IMR-90 (cell line): ENCODE results near the gene HOXD3. TPM values are rescaled to one million over a fixed set of nuclear protein-coding genes. Genes with fewer than 3 reads are reported as not detected.

Experiments used
- ATAC-seq: fragments of 200-7000 bp; cut with Tn5 transposase; 2 replicates; pipeline ENCODE4 v1.9.1; 2020; ENCODE audit warnings: low read depth, mild to moderate bottlenecking, moderate library complexity
- BruUV-seq: library from RNA; stranded (reverse); fragments of 400-500 nt; replicated peaks from 2 replicates; lab custom pipeline; 2021; lab: Mats Ljungman, UMichigan
- CTCF ChIA-PET: fragments of 300-600 bp; formaldehyde crosslinking; extraction: SDS; loops from one replicate; lab custom pipeline; 2021; ENCODE audit warnings: antibody characterized with exemption; lab: Yijun Ruan, JAX
- POLR2A ChIA-PET: fragments of 300-600 bp; sonication (Branson Sonifier 250); formaldehyde crosslinking; loops from one replicate; lab custom pipeline; 2022; ENCODE audit warnings: antibody characterized with exemption; ENCODE audit not compliant: unreplicated experiment; lab: Charles Lee
- DNase-seq: peaks from one replicate; pipeline ENCODE4 v3.0.0; 2013
- H2AFZ ChIP-seq: replicated peaks from 2 replicates; pipeline ENCODE3; 2013; ENCODE audit warnings: low read length, mild to moderate bottlenecking; ENCODE audit not compliant: poor library complexity
- H2AK5ac ChIP-seq: 2 replicates; pipeline ENCODE4 v1.6.1; 2013; ENCODE audit warnings: low read depth, low read length, inconsistent platforms
- H2AK9ac ChIP-seq: replicated peaks from 2 replicates; pipeline ENCODE3; 2013; ENCODE audit warnings: mild to moderate bottlenecking, low read depth, low read length, moderate library complexity; ENCODE audit not compliant: poor library complexity
- H2BK120ac ChIP-seq: 2 replicates; pipeline ENCODE4 v1.6.1; 2013; ENCODE audit warnings: low read depth, low read length, inconsistent platforms
- H2BK15ac ChIP-seq: 3 replicates; pipeline ENCODE4 v1.6.1; 2013; ENCODE audit warnings: low read depth, low read length, inconsistent platforms
- H2BK20ac ChIP-seq: 2 replicates; pipeline ENCODE4 v1.6.1; 2013; ENCODE audit warnings: low read depth, mild to moderate bottlenecking, inconsistent platforms, low read length, moderate library complexity
- H2BK5ac ChIP-seq: 2 replicates; pipeline ENCODE4 v1.6.1; 2013; ENCODE audit warnings: mild to moderate bottlenecking, low read depth, low read length, inconsistent platforms; ENCODE audit not compliant: poor library complexity, severe bottlenecking
- H3K14ac ChIP-seq: replicated peaks from 2 replicates; pipeline ENCODE4 v1.6.1; 2013; ENCODE audit warnings: low read depth, low read length, inconsistent platforms
- H3K18ac ChIP-seq: 2 replicates; pipeline ENCODE4 v1.6.1; 2013; ENCODE audit warnings: low read depth, low read length, control low read depth
- H3K23ac ChIP-seq: 2 replicates; pipeline ENCODE4 v1.6.1; 2013; ENCODE audit warnings: low read depth, low read length, inconsistent platforms
- H3K27ac ChIP-seq: 2 replicates; pipeline ENCODE4 v1.5.1; 2013; ENCODE audit warnings: mild to moderate bottlenecking, control low read depth, low read length; ENCODE audit not compliant: insufficient read depth
- H3K27me3 ChIP-seq: 2 replicates; pipeline ENCODE4 v1.6.1; 2013; ENCODE audit warnings: low read length; ENCODE audit not compliant: control insufficient read depth, insufficient read depth
- H3K36me3 ChIP-seq: 2 replicates; pipeline ENCODE4 v1.6.1; 2013; ENCODE audit warnings: low read length, mixed read lengths; ENCODE audit not compliant: control insufficient read depth, insufficient read depth
- H3K4ac ChIP-seq: 2 replicates; pipeline ENCODE4 v1.6.1; 2013; ENCODE audit warnings: low read depth, low read length, inconsistent platforms
- H3K4me1 ChIP-seq: 2 replicates; pipeline ENCODE4 v1.6.1; 2013; ENCODE audit warnings: low read length, mixed read lengths; ENCODE audit not compliant: control insufficient read depth, insufficient read depth
- H3K4me2 ChIP-seq: 2 replicates; pipeline ENCODE4 v1.6.1; 2013; ENCODE audit warnings: low read depth, mild to moderate bottlenecking, control low read depth, low read length, moderate library complexity
- H3K4me3 ChIP-seq: 2 replicates; pipeline ENCODE4 v1.5.1; 2013; ENCODE audit warnings: low read depth, mild to moderate bottlenecking, control low read depth, low read length, moderate library complexity; ENCODE audit not compliant: insufficient read depth
- H3K56ac ChIP-seq: 2 replicates; pipeline ENCODE4 v1.6.1; 2013; ENCODE audit warnings: low read length, inconsistent platforms; ENCODE audit not compliant: insufficient read depth; ENCODE audit errors: extremely low read depth
- H3K79me1 ChIP-seq, 2 experiments: 2 replicates each; pipeline ENCODE4 v1.6.1; 2013; ENCODE audit warnings: low read length in 2 of 2, inconsistent platforms in 1 of 2, low read depth in 1 of 2
- H3K9ac ChIP-seq: 2 replicates; pipeline ENCODE4 v1.6.1; 2013; ENCODE audit warnings: low read depth, low read length, control low read depth
- H3K9me1 ChIP-seq: 2 replicates; pipeline ENCODE4 v1.6.1; 2013; ENCODE audit warnings: low read length, inconsistent platforms; ENCODE audit not compliant: insufficient read depth
- H3K9me3 ChIP-seq: 2 replicates; pipeline ENCODE4 v1.6.1; 2013; ENCODE audit warnings: low read length; ENCODE audit not compliant: control insufficient read depth, insufficient read depth
- H4K20me1 ChIP-seq: 2 replicates; pipeline ENCODE4 v1.6.1; 2013; ENCODE audit warnings: low read length, inconsistent platforms; ENCODE audit not compliant: insufficient read depth
- H4K5ac ChIP-seq: 2 replicates; pipeline ENCODE4 v1.6.1; 2013; ENCODE audit warnings: mild to moderate bottlenecking, low read depth, low read length, control low read depth
- H4K8ac ChIP-seq, 2 experiments: 2 replicates each; pipeline ENCODE4 v1.6.1; 2013; ENCODE audit warnings: low read depth in 2 of 2, low read length in 2 of 2, control low read depth in 1 of 2, inconsistent platforms in 1 of 2
- H4K91ac ChIP-seq: 2 replicates; pipeline ENCODE4 v1.6.1; 2013; ENCODE audit warnings: low read depth, low read length, inconsistent platforms; ENCODE audit not compliant: insufficient read depth
- BHLHE40 ChIP-seq: fragments of 150-350 bp; IDR thresholded peaks from 2 replicates; pipeline ENCODE4 v1.6.1; 2016; ENCODE audit warnings: mild to moderate bottlenecking, low read depth, low read length
- CEBPB ChIP-seq: IDR thresholded peaks from 2 replicates; pipeline ENCODE4 v1.6.1; 2012; ENCODE audit warnings: low read depth, low read length, improper control_type of control experiment
- CHD1 ChIP-seq: IDR thresholded peaks from 2 replicates; pipeline ENCODE4 v1.6.1; 2012; ENCODE audit warnings: low read depth, low read length, improper control_type of control experiment
- CTCF ChIP-seq: conservative IDR thresholded peaks from 2 replicates; pipeline ENCODE4 v1.5.1; 2012; ENCODE audit warnings: mild to moderate bottlenecking, low read depth, low read length, improper control_type of control experiment
- ELK1 ChIP-seq: fragments of 150-350 bp; IDR thresholded peaks from 2 replicates; pipeline ENCODE4 v1.6.1; 2016; ENCODE audit warnings: low read depth, mild to moderate bottlenecking, low read length, moderate library complexity, borderline replicate concordance
- FOS ChIP-seq: fragments of 150-350 bp; IDR thresholded peaks from 2 replicates; pipeline ENCODE4 v1.6.1; 2016; ENCODE audit warnings: low read depth, low read length
- MAFK ChIP-seq: IDR thresholded peaks from 2 replicates; pipeline ENCODE4 v1.6.1; 2012; ENCODE audit warnings: low read depth, low read length, improper control_type of control experiment
- MAZ ChIP-seq: IDR thresholded peaks from 2 replicates; pipeline ENCODE4 v1.6.1; 2012; ENCODE audit warnings: low read depth, mild to moderate bottlenecking, low read length, improper control_type of control experiment, moderate library complexity, borderline replicate concordance
- MXI1 ChIP-seq: IDR thresholded peaks from 2 replicates; pipeline ENCODE4 v1.6.1; 2012; ENCODE audit warnings: low read depth, mild to moderate bottlenecking, low read length, moderate library complexity, borderline replicate concordance
- NFE2L2 ChIP-seq: fragments of 150-350 bp; IDR thresholded peaks from 2 replicates; pipeline ENCODE4 v1.6.1; 2016; ENCODE audit warnings: low read depth, mild to moderate bottlenecking, low read length
- POLR2A ChIP-seq: IDR thresholded peaks from 2 replicates; pipeline ENCODE4 v1.6.1; 2012; ENCODE audit warnings: mild to moderate bottlenecking, low read depth, low read length
- RAD21 ChIP-seq: IDR thresholded peaks from 2 replicates; pipeline ENCODE4 v1.6.1; 2012; ENCODE audit warnings: low read length, improper control_type of control experiment
- RCOR1 ChIP-seq: IDR thresholded peaks from 2 replicates; pipeline ENCODE4 v1.6.1; 2012; ENCODE audit warnings: mild to moderate bottlenecking, low read length, improper control_type of control experiment; ENCODE audit not compliant: insufficient replicate concordance
- RFX5 ChIP-seq: IDR thresholded peaks from 2 replicates; pipeline ENCODE4 v1.8.0; 2012; ENCODE audit warnings: low read depth, mild to moderate bottlenecking, low read length, moderate library complexity
- SMC3 ChIP-seq: fragments of 150-350 bp; IDR thresholded peaks from 2 replicates; pipeline ENCODE4 v1.6.1; 2016; ENCODE audit warnings: low read depth, mild to moderate bottlenecking, antibody characterized with exemption, low read length, moderate library complexity
- USF2 ChIP-seq: fragments of 150-350 bp; IDR thresholded peaks from 2 replicates; pipeline ENCODE4 v1.6.1; 2017; ENCODE audit warnings: mild to moderate bottlenecking, antibody characterized with exemption, low read length, low read depth
- WGBS, 2 experiments: methylation state at CpG; one replicate each; pipeline versions ENCODE4 v1.1.5 to v1.1.7; 2013; ENCODE audit warnings: missing lambda C conversion rate in 2 of 2; ENCODE audit not compliant: insufficient read length in 1 of 2; ENCODE audit errors: extremely low coverage in 2 of 2; 5-methylcytosine and 5-hydroxymethylcytosine counted together
- dilution Hi-C: fragments of 300-500 bp; cut with HindIII; formaldehyde crosslinking; loops from one replicate; pipeline ENCODE4 v1.14.3; 2018; ENCODE audit warnings: low sequenced_read_pairs; ENCODE audit not compliant: unreplicated experiment
- in situ Hi-C: fragments of 300-500 bp; cut with MboI; formaldehyde crosslinking; loops from 3 replicates; pipeline ENCODE4 v1.14.3; 2019; ENCODE audit warnings: low sequenced_read_pairs, inconsistent platforms, mixed read lengths
- intact Hi-C: fragments of 100-400 bp; cut with micrococcal nuclease; formaldehyde crosslinking; loops from 2 replicates; pipeline ENCODE4 v1.10.0; 2022
- polyA plus RNA-seq, 3 experiments: library from polyadenylated mRNA; depleted of rRNA; stranded (reverse); fragments of >200 nt; gene quantifications; 2 replicates each; pipeline ENCODE4 v1.2.3, GENCODE V29; 2012; ENCODE audit warnings: low replicate concordance in 1 of 3
- total RNA-seq: library from RNA; depleted of rRNA; stranded (reverse); fragments of >200 nt; gene quantifications from 2 replicates; pipeline ENCODE4 v1.2.3, GENCODE V29; 2012

HOXD3 gene
- total and polyA plus RNA-seq, 2 of the 4 experiments (the other 2 are of a cell fraction): not detected

GRCh38 chr2:176159663-176160250 lies 2.6 kb downstream of the HOXD3 start:
- Histone ChIP-seq H3K18ac (no peak overlapping the region), H3K9ac (no peak overlapping the region), H3K4me2 (no peak overlapping the region), H4K20me1 (no peaks in the 10 kb centered on the region), H3K36me3 (no peaks in the 10 kb centered on the region), H3K23ac (no peak overlapping the region), H3K4me1 (no peaks in the 10 kb centered on the region), H2BK120ac (no peak overlapping the region), H3K79me1 (no peaks in the 10 kb centered on the region), H3K27me3 (peaks cover 96% of the 10 kb centered on the region), H4K8ac (no peak overlapping the region), H2BK5ac (no peak overlapping the region), H3K4ac (no peak overlapping the region), H3K9me1 (no peaks in the 10 kb centered on the region), H2AFZ (peak overlapping the region; percentile 37), H3K27ac (no peak overlapping the region), H4K5ac (no peak overlapping the region), H2AK9ac (no peak overlapping the region), H4K91ac (no peak overlapping the region), H2BK20ac (no peak overlapping the region), H3K4me3 (no peak overlapping the region), H3K56ac (no peak overlapping the region), H3K9me3 (peaks cover 21% of the 10 kb centered on the region), H3K14ac (no peak overlapping the region), H2BK15ac (no peak overlapping the region), H2AK5ac (no peak overlapping the region)
- no peak for TF ChIP-seq CHD1
- TF ChIP-seq MAZ: no peak
- no peak for TF ChIP-seq NFE2L2
- TF ChIP-seq POLR2A: no peak
- TF ChIP-seq MAFK: no peak
- no peak for TF ChIP-seq CEBPB
- TF ChIP-seq USF2: no peak
- TF ChIP-seq RCOR1: no peak
- TF ChIP-seq FOS: no peak
- TF ChIP-seq SMC3: no peak
- TF ChIP-seq RFX5: no peak
- TF ChIP-seq ELK1: no peak
- TF ChIP-seq CTCF: no peak
- no peak for TF ChIP-seq MXI1
- no peak for TF ChIP-seq BHLHE40
- no peak for TF ChIP-seq RAD21
- DNase-seq (no peak), ATAC-seq (no peak)
- dilution Hi-C loops (no loop called here), intact Hi-C loops (no loop called here), in situ Hi-C loops (no loop called here)
- POLR2A ChIA-PET: no interaction called here
- no TSS peak for BruUV-seq
- CTCF ChIA-PET: interaction anchor here (1.0 kb wide), 1 partner anchor 395 kb away, joined by 3 read pairs; no protein-coding TSS in a partner anchor
- WGBS, 2 experiments: 7% methylated on average over 14 of the region's 44 CpGs; no CpG with 5 or more reads in 1 of the 2 experiments
